ENCODE measurements around the gene RPL36AL. TPM values are rescaled to one million over a fixed set of nuclear protein-coding genes. Genes with fewer than 3 reads are reported as not detected.
"Not testable (repeated sequence)": the region's sequence is repeated elsewhere in the genome, so short reads cannot be mapped to it uniquely, and the experiment has no call there.

The RPL36AL gene
- 362 TPM for polyA plus RNA-seq (2013)

DNA sequence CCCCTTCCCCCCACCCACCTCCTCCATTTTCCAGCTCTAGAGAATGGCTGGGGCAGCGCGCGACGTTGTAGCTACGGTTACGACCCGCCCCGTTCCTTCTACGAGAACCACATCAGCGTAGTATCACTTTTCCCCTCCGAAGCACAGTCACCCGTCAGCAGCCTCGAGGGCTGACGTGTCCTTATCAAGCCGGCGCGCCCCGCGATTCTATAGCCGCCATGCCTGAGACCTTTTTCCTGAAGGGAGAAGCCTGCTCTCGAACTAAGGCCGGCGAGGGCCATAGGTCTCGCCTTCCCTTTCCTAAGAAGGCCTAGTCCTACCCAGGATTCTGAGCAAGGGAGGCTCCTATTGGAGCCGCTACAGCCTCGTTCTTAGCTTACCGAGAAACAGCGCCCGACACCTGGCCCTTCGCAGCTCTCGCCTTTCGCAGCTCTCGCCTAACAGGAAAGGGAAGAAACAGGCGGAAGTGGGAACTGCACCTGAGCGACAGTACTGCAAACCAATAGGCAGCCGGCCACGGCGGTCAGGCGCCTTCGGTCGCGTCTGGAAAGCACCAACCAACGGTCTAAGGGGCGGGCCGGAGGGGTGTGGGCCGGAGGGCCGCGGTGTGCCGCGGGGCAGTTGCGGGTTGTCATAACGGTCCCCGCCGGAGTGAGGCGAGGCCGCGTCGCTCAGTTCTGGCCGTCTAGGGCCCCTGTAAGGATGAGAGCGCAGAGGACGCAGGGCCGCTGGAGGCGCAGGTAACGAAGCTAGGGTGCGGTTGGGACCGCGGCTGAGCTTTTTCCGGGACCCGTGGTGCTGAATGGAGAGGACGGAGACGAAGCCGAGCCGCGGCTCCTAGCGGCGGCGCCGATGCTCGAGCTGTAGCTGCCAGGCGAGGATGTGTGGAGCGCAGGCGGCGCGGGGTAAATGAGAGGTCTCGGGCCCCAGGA lies at the start of gene RPL36AL, which contains the start of gene MGAT2:
Gene RPL36AL, minus strand, starts transcription at position 445 of the 932 bp plus-strand sequence. CDS start 1,522 bp downstream, outside the sequence.
Gene MGAT2, plus strand, starts transcription at position 618 of the 932 bp plus-strand sequence. CDS start 470 bp downstream, outside the sequence.
- Histone ChIP-seq H3K4me1 (ENCODE audit: control extremely low read depth in 1 of 4, control insufficient read depth in 4 of 4, insufficient read depth in 4 of 4, low read length in 3 of 4) (peaks cover 17 to 48% (median 35%) of the 10 kb centered on the region in 4 experiments), H3K27ac (ENCODE audit: insufficient read depth in 1 of 2, low read depth in 1 of 2, low read length in 2 of 2, poor library complexity in 1 of 2, severe bottlenecking in 2 of 2) (peak within 1 kb of the TSS; percentile 96 to 99), H3K36me3 (ENCODE audit: control insufficient read depth in 4 of 4, insufficient read depth in 4 of 4, low read length in 3 of 4) (peaks cover 5 to 42% (median 15%) of the 10 kb centered on the region in 4 experiments), H3K27me3 (replicated peaks in 2 of 5; ENCODE audit: control insufficient read depth in 4 of 5, insufficient read depth in 5 of 5, low read length in 4 of 5) (no peaks in the 10 kb centered on the region), H3K9me3 (ENCODE audit: control extremely low read depth in 1 of 5, control insufficient read depth in 4 of 5, insufficient read depth in 2 of 5, low read depth in 1 of 5, low read length in 4 of 5) (no peaks in the 10 kb centered on the region), H3K4me3 (ENCODE audit: control insufficient read depth in 1 of 7, extremely low read depth in 1 of 7, insufficient read depth in 4 of 7, low read depth in 2 of 7, low read length in 6 of 7) (peak within 1 kb of the TSS; percentile 75 to 99 (median 95))
- ChIA-PET CTCF (interaction anchor here (1.1 to 4.5 kb wide), 13 partner anchors 10 to 194 kb away, joined by 3 to 28 read pairs (median 3); partner anchors contain the start of genes DNAAF2 and RPS29), POLR2A (interaction anchor here (0.9 to 3.1 kb wide), 9 partner anchors 11 to 147 kb away, joined by 3 to 46 read pairs (median 9); partner anchors contain the start of genes KLHDC2, LRR1 and RPS29)
- DNase-seq, result peak; percentile 97
- under 1% methylated on average over 83 of the region's 85 CpGs for WGBS (ENCODE audit: insufficient coverage)

DNA sequence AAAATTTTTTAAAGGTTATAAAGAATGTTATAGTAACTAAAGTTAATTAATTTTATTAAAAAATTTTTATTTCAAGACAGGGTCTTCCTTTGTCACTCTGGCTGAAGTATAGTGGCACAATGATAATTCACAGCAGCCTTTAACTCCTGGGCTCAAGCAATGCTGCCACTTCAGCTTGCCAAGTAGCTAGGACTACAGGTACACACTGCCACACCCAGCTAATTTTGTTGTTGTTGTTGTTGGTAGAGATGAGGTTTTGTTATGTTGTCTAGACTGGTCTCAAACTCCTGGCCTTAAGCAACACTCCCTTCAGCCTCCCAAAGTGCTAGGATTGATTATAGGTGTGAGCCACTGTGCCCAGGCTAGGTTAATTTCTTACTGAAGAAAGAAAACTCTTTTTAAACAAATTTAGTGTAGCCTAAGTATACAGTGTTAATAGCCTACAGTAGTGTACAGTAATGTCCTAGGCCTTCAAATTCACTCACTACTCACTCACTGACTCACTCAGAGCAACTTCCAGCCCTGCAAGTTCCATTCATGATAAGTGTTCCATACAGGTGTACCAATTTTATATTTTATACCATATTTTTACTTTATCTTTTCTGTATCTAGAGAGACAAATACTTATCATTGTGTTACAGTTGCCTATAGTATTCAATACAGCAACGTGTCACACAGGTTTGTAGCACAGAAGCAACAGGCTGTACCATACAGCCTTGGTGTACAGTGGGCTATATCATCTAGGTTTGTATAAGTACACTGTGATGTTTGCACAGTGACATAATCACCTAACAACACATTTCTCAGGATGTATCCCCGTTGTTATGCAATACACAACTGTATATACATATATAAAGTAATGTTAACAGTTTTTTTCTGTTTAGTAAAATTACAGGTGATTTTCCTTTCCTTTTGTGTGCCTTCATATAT lies 39.4 kb upstream of the RPL36AL start:
- no CpG with 5 or more reads among the region's 2 CpGs for WGBS (ENCODE audit: insufficient coverage)
- peaks cover 0 to 11% (median 6%) of the 10 kb centered on the region in 4 experiments for H3K36me3 ChIP-seq (ENCODE audit: control insufficient read depth in 4 of 4, insufficient read depth in 4 of 4, low read length in 3 of 4)
- no peak for DNase-seq
- no peak overlapping the region for H3K4me3 ChIP-seq (ENCODE audit: control insufficient read depth in 1 of 7, extremely low read depth in 1 of 7, insufficient read depth in 4 of 7, low read depth in 2 of 7, low read length in 6 of 7)
- no peaks in the 10 kb centered on the region for H3K4me1 ChIP-seq (ENCODE audit: control extremely low read depth in 1 of 4, control insufficient read depth in 4 of 4, insufficient read depth in 4 of 4, low read length in 3 of 4)
- H3K9me3 ChIP-seq (ENCODE audit: control extremely low read depth in 1 of 5, control insufficient read depth in 4 of 5, insufficient read depth in 2 of 5, low read depth in 1 of 5, low read length in 4 of 5), result no peaks in the 10 kb centered on the region
- ChIA-PET CTCF (interaction anchor here (1.1 to 1.2 kb wide), 3 partner anchors 15 to 25 kb away, joined by 5 read pairs; partner anchors contain the start of gene DNAAF2), POLR2A (no interaction called here)
- H3K27me3 ChIP-seq (replicated peaks in 2 of 5; ENCODE audit: control insufficient read depth in 4 of 5, insufficient read depth in 5 of 5, low read length in 4 of 5), result no peaks in the 10 kb centered on the region
- no peak overlapping the region for H3K27ac ChIP-seq (ENCODE audit: insufficient read depth in 1 of 2, low read depth in 1 of 2, low read length in 2 of 2, poor library complexity in 1 of 2, severe bottlenecking in 2 of 2)

DNA sequence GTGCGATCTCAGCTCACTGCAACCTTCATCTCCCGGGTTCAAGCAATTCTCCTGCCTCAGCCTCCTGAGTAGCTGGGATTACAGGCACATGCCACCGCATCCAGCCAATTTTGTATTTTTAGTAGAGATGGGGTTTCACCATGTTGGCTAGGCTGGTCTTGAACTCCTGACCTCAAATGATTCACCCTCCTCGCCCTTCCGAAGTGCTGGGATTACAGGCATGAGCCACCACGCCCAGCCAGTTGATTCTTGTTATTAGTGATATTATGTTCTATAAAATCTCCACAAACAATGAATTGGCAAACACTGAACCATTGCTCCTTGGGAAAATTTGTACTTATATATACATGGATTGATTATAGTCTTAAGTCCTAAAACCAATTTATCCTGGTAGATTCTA lies 37.1 kb upstream of the RPL36AL start:
- H3K4me1 ChIP-seq (ENCODE audit: control extremely low read depth in 1 of 4, control insufficient read depth in 4 of 4, insufficient read depth in 4 of 4, low read length in 3 of 4); H3K4me3 ChIP-seq (ENCODE audit: control insufficient read depth in 1 of 7, extremely low read depth in 1 of 7, insufficient read depth in 4 of 7, low read depth in 2 of 7, low read length in 6 of 7); H3K27me3 ChIP-seq (replicated peaks in 2 of 5; ENCODE audit: control insufficient read depth in 4 of 5, insufficient read depth in 5 of 5, low read length in 4 of 5); POLR2A ChIA-PET; H3K9me3 ChIP-seq (ENCODE audit: control extremely low read depth in 1 of 5, control insufficient read depth in 4 of 5, insufficient read depth in 2 of 5, low read depth in 1 of 5, low read length in 4 of 5); CTCF ChIA-PET; H3K27ac ChIP-seq (ENCODE audit: insufficient read depth in 1 of 2, low read depth in 1 of 2, low read length in 2 of 2, poor library complexity in 1 of 2, severe bottlenecking in 2 of 2); DNase-seq: not testable (repeated sequence)
- peaks cover 0 to 13% (median 9%) of the 10 kb centered on the region in 4 experiments for H3K36me3 ChIP-seq (ENCODE audit: control insufficient read depth in 4 of 4, insufficient read depth in 4 of 4, low read length in 3 of 4)
- WGBS (ENCODE audit: insufficient coverage), result 100% methylated on average over 2 of the region's 6 CpGs

DNA sequence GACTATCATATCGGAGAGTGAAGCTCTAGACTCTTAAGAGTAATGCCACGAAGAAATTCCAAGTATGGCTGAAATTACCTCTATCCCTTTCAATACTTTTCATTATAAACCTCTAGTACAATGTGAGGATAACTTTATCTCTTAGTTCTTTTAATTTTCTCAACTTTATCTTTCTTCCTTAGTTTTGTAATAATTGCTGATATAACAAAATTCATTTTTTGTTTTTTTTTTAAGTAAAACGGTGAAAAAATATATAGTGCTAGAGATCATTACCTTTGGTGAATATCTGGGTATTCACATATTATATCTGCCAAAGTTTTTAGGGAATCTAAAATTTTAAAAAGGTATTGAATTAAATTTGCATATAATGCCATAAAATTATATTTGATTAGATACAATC lies 34.1 kb upstream of the RPL36AL start:
- CTCF ChIA-PET, result interaction anchor here (0.6 to 1.4 kb wide), 3 partner anchors 13 to 77 kb away, joined by 3 to 5 read pairs (median 3); no protein-coding TSS in a partner anchor
- H3K4me1 ChIP-seq (ENCODE audit: control extremely low read depth in 1 of 4, control insufficient read depth in 4 of 4, insufficient read depth in 4 of 4, low read length in 3 of 4), result no peaks in the 10 kb centered on the region
- H3K36me3 ChIP-seq (ENCODE audit: control insufficient read depth in 4 of 4, insufficient read depth in 4 of 4, low read length in 3 of 4), result peaks cover 0 to 25% (median 12%) of the 10 kb centered on the region in 4 experiments
- no CpG with 5 or more reads among the region's 3 CpGs for WGBS (ENCODE audit: insufficient coverage)
- H3K4me3 ChIP-seq (ENCODE audit: control insufficient read depth in 1 of 7, extremely low read depth in 1 of 7, insufficient read depth in 4 of 7, low read depth in 2 of 7, low read length in 6 of 7), result no peak overlapping the region
- POLR2A ChIA-PET, result no interaction called here
- no peaks in the 10 kb centered on the region for H3K9me3 ChIP-seq (ENCODE audit: control extremely low read depth in 1 of 5, control insufficient read depth in 4 of 5, insufficient read depth in 2 of 5, low read depth in 1 of 5, low read length in 4 of 5)
- H3K27me3 ChIP-seq (replicated peaks in 2 of 5; ENCODE audit: control insufficient read depth in 4 of 5, insufficient read depth in 5 of 5, low read length in 4 of 5), result no peaks in the 10 kb centered on the region
- no peak for DNase-seq
- no peak overlapping the region for H3K27ac ChIP-seq (ENCODE audit: insufficient read depth in 1 of 2, low read depth in 1 of 2, low read length in 2 of 2, poor library complexity in 1 of 2, severe bottlenecking in 2 of 2)

DNA sequence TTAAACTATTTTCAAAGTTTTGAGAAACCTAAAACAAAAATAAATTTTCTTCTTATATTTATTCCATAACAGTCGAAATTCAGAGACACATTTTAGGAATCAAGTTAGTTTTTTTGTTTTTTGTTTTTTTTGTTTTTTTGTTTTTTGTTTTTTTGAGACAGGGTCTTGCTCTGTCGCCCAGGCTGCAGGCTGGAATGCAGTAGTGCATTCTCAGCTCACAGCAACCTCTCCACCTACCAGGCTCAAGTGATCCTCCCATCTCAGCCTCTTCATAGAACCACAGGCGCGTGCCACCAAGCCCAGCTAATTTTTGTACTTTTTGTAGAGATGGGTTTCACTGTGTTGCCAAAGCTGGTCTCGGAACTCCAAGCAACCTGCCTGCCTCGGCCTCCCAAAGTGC lies 33.1 kb upstream of the RPL36AL start:
- Histone ChIP-seq H3K27me3 (replicated peaks in 2 of 5; ENCODE audit: control insufficient read depth in 4 of 5, insufficient read depth in 5 of 5, low read length in 4 of 5) (no peaks in the 10 kb centered on the region), H3K36me3 (ENCODE audit: control insufficient read depth in 4 of 4, insufficient read depth in 4 of 4, low read length in 3 of 4) (peaks cover 0 to 27% (median 14%) of the 10 kb centered on the region in 4 experiments), H3K9me3 (ENCODE audit: control extremely low read depth in 1 of 5, control insufficient read depth in 4 of 5, insufficient read depth in 2 of 5, low read depth in 1 of 5, low read length in 4 of 5) (no peaks in the 10 kb centered on the region), H3K27ac (ENCODE audit: insufficient read depth in 1 of 2, low read depth in 1 of 2, low read length in 2 of 2, poor library complexity in 1 of 2, severe bottlenecking in 2 of 2) (no peak overlapping the region), H3K4me3 (ENCODE audit: control insufficient read depth in 1 of 7, extremely low read depth in 1 of 7, insufficient read depth in 4 of 7, low read depth in 2 of 7, low read length in 6 of 7) (no peak overlapping the region), H3K4me1 (ENCODE audit: control extremely low read depth in 1 of 4, control insufficient read depth in 4 of 4, insufficient read depth in 4 of 4, low read length in 3 of 4) (no peaks in the 10 kb centered on the region)
- no peak for DNase-seq
- ChIA-PET POLR2A (no interaction called here), CTCF (interaction anchor here (1.4 kb wide), 1 partner anchor 12 kb away, joined by 5 read pairs; no protein-coding TSS in a partner anchor)
- WGBS (ENCODE audit: insufficient coverage), result no CpG with 5 or more reads among the region's 6 CpGs

DNA sequence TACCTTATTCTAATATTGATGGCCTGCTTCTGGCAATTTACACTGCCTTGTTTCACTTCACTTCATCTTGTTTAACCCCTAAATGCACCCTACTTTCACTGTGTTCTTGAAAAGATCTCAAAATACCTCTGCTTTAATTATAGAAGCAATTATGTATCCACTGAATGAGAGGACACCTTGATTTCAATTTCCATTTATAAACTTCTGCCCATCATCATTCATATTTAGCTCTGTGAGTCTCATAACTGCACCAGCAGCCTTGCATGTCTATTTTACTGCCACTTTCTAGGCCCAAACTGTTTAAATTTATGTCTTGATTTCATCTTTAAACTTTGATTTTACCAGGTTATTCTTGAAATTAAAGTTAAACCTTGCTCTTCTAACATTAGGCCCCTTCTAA lies 21.7 kb upstream of the RPL36AL start:
- Histone ChIP-seq H3K4me3 (ENCODE audit: control insufficient read depth in 1 of 7, extremely low read depth in 1 of 7, insufficient read depth in 4 of 7, low read depth in 2 of 7, low read length in 6 of 7) (no peak overlapping the region), H3K36me3 (ENCODE audit: control insufficient read depth in 4 of 4, insufficient read depth in 4 of 4, low read length in 3 of 4) (peaks cover 5 to 50% (median 20%) of the 10 kb centered on the region in 4 experiments), H3K27ac (ENCODE audit: insufficient read depth in 1 of 2, low read depth in 1 of 2, low read length in 2 of 2, poor library complexity in 1 of 2, severe bottlenecking in 2 of 2) (no peak overlapping the region), H3K9me3 (ENCODE audit: control extremely low read depth in 1 of 5, control insufficient read depth in 4 of 5, insufficient read depth in 2 of 5, low read depth in 1 of 5, low read length in 4 of 5) (no peaks in the 10 kb centered on the region), H3K4me1 (ENCODE audit: control extremely low read depth in 1 of 4, control insufficient read depth in 4 of 4, insufficient read depth in 4 of 4, low read length in 3 of 4) (peaks cover 0 to 8% (median 2%) of the 10 kb centered on the region in 4 experiments), H3K27me3 (replicated peaks in 2 of 5; ENCODE audit: control insufficient read depth in 4 of 5, insufficient read depth in 5 of 5, low read length in 4 of 5) (no peaks in the 10 kb centered on the region)
- ChIA-PET POLR2A (interaction anchor here (1.2 kb wide), 1 partner anchor 1190 kb away, joined by 3 read pairs; no protein-coding TSS in a partner anchor), CTCF (no interaction called here)
- no peak for DNase-seq
